Measurements from ENCODE around the gene COPS3. TPM values are rescaled to one million over a fixed set of nuclear protein-coding genes. Genes with fewer than 3 reads are reported as not detected.

Gene COPS3
- total and polyA plus RNA-seq, 9 of the 15 experiments (the other 6 are each of a cell fraction or from before 2014, with no cell fraction given) = 92.4 to 295 (median 167) TPM

DNA sequence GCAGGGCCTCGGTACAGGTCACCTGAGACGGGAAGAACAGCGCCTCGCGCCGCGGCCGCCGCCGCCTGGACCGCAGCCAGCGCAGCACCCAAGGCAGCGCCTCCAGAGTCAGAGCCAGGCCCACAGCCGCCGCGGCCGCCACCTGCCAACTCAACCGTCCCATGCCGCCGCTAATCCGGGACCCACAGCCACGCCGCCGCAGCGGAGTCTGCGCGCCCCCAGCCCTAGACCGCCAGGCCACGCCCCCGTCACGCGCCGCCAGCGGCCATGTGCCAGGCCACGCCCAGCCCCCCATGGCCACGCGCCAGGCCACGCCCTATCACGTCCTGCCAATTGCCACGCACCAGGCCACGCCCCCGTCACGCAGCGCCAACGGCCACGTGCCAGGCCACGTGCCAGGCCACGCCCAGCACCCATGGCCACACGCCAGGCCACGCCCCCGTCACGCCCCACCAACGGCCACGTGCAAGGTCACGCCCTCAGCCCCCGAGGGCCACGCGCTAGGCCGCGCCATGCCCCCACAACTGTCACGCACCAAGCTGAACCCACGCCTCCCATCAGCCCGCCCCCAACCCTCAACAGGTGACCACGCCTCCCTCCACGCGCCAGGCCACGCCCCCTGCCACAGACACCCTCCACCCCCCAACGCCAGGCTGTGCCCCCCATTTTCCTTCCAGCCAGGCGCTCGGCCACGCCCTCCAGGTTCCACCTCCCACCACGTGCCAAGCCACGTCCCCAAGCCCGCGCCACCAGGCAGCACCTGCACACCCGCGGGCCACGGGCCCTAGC, 74.7 kb downstream of the COPS3 start, which contains the start of gene PLD6 (continued):
- TF ChIP-seq FOXK1 (CRISPR knock-in tag; IDR thresholded peaks at IDR 0.05; ENCODE audit: borderline replicate concordance) (no peak), RCOR1 (IDR thresholded peaks at IDR 0.05; ENCODE audit: borderline replicate concordance in 1 of 2, low read depth in 2 of 2, low read length in 2 of 2) (peak in 1 of 2 experiments; percentile 10; a peak in 1 of 4 replicates), NCOA6 (IDR thresholded peaks at IDR 0.05) (no peak), KLF1 (tag; IDR thresholded peaks at IDR 0.05) (peak; percentile 96), SIN3A (IDR thresholded peaks at IDR 0.05; ENCODE audit: borderline replicate concordance in 2 of 2, control insufficient read depth in 1 of 2, low read depth in 2 of 2, low read length in 2 of 2) (peak; percentile 76 to 78), WHSC1 (IDR thresholded peaks at IDR 0.05; ENCODE audit: low read length) (no peak), POU5F1 (IDR thresholded peaks at IDR 0.05; ENCODE audit: borderline replicate concordance, low read depth, low read length, partially characterized antibody) (no peak), MTA2 (IDR thresholded peaks at IDR 0.05; ENCODE audit: low read depth) (no peak), PPARD (CRISPR knock-in tag; IDR thresholded peaks at IDR 0.05) (no peak), XRCC5 (IDR thresholded peaks at IDR 0.05; ENCODE audit: low read depth, low read length) (0 out of 2 replicates have a peak, but pooled peaks have one; percentile 22), XRCC4 (IDR thresholded peaks at IDR 0.05; ENCODE audit: extremely low read depth, insufficient read depth, insufficient read length) (no peak), GABPB2 (CRISPR knock-in tag; conservative IDR thresholded peaks at IDR 0.05) (no peak), LEF1 (IDR thresholded peaks at IDR 0.05) (no peak), CCAR2 (IDR thresholded peaks at IDR 0.05; ENCODE audit: low read depth, low read length) (no peak), MED1 (CRISPR knock-in tag; IDR thresholded peaks at IDR 0.05; ENCODE audit: borderline replicate concordance) (peak; percentile 86), ZNF707 (CRISPR knock-in tag; conservative IDR thresholded peaks at IDR 0.05) (no peak), NFYB (IDR thresholded peaks at IDR 0.05; ENCODE audit: extremely low read depth, insufficient read length) (no peak), NUFIP1 (IDR thresholded peaks at IDR 0.05; ENCODE audit: partially characterized antibody) (no peak), CEBPB (tag; IDR thresholded peaks at IDR 0.05) (no peak), ZNF583 (CRISPR knock-in tag; IDR thresholded peaks at IDR 0.05) (no peak), CREM (IDR thresholded peaks at IDR 0.05; ENCODE audit: low read depth) (peak; percentile 89)
- TF ChIP-seq, protein P1, sequence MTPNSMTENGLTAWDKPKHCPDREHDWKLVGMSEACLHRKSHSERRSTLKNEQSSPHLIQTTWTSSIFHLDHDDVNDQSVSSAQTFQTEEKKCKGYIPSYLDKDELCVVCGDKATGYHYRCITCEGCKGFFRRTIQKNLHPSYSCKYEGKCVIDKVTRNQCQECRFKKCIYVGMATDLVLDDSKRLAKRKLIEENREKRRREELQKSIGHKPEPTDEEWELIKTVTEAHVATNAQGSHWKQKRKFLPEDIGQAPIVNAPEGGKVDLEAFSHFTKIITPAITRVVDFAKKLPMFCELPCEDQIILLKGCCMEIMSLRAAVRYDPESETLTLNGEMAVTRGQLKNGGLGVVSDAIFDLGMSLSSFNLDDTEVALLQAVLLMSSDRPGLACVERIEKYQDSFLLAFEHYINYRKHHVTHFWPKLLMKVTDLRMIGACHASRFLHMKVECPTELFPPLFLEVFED (CRISPR knock-in tag; conservative IDR thresholded peaks at IDR 0.05) = no peak
- TF ChIP-seq, protein P2, sequence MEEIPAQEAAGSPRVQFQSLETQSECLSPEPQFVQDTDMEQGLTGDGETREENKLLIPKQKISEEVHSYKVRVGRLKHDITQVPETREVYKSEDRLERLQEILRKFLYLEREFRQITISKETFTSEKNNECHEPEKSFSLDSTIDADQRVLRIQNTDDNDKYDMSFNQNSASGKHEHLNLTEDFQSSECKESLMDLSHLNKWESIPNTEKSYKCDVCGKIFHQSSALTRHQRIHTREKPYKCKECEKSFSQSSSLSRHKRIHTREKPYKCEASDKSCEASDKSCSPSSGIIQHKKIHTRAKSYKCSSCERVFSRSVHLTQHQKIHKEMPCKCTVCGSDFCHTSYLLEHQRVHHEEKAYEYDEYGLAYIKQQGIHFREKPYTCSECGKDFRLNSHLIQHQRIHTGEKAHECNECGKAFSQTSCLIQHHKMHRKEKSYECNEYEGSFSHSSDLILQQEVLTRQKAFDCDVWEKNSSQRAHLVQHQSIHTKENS (CRISPR knock-in tag; IDR thresholded peaks at IDR 0.05) = no peak
- TF ChIP-seq, protein P3, sequence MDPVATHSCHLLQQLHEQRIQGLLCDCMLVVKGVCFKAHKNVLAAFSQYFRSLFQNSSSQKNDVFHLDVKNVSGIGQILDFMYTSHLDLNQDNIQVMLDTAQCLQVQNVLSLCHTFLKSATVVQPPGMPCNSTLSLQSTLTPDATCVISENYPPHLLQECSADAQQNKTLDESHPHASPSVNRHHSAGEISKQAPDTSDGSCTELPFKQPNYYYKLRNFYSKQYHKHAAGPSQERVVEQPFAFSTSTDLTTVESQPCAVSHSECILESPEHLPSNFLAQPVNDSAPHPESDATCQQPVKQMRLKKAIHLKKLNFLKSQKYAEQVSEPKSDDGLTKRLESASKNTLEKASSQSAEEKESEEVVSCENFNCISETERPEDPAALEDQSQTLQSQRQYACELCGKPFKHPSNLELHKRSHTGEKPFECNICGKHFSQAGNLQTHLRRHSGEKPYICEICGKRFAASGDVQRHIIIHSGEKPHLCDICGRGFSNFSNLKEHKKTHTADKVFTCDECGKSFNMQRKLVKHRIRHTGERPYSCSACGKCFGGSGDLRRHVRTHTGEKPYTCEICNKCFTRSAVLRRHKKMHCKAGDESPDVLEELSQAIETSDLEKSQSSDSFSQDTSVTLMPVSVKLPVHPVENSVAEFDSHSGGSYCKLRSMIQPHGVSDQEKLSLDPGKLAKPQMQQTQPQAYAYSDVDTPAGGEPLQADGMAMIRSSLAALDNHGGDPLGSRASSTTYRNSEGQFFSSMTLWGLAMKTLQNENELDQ (CRISPR knock-in tag; IDR thresholded peaks at IDR 0.05; ENCODE audit: borderline replicate concordance) = no peak

Measured in K562 (cell line).